GM18502 (cell line): Measurements from ENCODE around the gene CCDC88C.
"Not testable (repeated sequence)": the region's sequence is repeated elsewhere in the genome, so short reads cannot be mapped to it uniquely, and the experiment has no call there.

Experiments
- ATAC-seq: cut with Tn5 transposase; IDR thresholded peaks from one replicate; pipeline ENCODE4 v1.9.1; 2021; ENCODE audit warnings: mild to moderate bottlenecking; ENCODE audit not compliant: unreplicated experiment, poor library complexity

Gene CCDC88C

GRCh38 chr14:91419044-91419397 is 1.4 kb upstream of the CCDC88C start:
- no peak for ATAC-seq

GRCh38 chr14:91418387-91419043 is 895 bp upstream of the CCDC88C start:
- ATAC-seq = peak; percentile 28

- ATAC-seq = peak; percentile 28
Observed at GRCh38 chr14:91417983-91418386, 365 bp upstream of the CCDC88C start.

GRCh38 chr14:91416744-91417119 is 888 bp downstream of the CCDC88C start:
- no peak for ATAC-seq

- peak; percentile 64 for ATAC-seq
Observed at GRCh38 chr14:91415794-91416743, 1.6 kb downstream of the CCDC88C start.

GRCh38 chr14:91414475-91414833 is 3.2 kb downstream of the CCDC88C start:
- ATAC-seq = no peak

- ATAC-seq = no peak
Observed at GRCh38 chr14:91413547-91414474, 3.8 kb downstream of the CCDC88C start.

GRCh38 chr14:91412939-91413338 is 4.7 kb downstream of the CCDC88C start:
- ATAC-seq = no peak

GRCh38 chr14:91410771-91411536 is 6.7 kb downstream of the CCDC88C start:
- ATAC-seq = no peak

GRCh38 chr14:91409928-91410718 is 7.5 kb downstream of the CCDC88C start:
- ATAC-seq = no peak

- not testable (repeated sequence) for ATAC-seq
Observed at GRCh38 chr14:91409240-91409639, 8.4 kb downstream of the CCDC88C start.

- no peak for ATAC-seq
Observed at GRCh38 chr14:91406982-91407381, 10.6 kb downstream of the CCDC88C start.

GRCh38 chr14:91406451-91406850 is 11.2 kb downstream of the CCDC88C start:
- no peak for ATAC-seq

GRCh38 chr14:91405724-91406435 is 11.7 kb downstream of the CCDC88C start:
- ATAC-seq = no peak

GRCh38 chr14:91405241-91405721 is 12.3 kb downstream of the CCDC88C start:
- ATAC-seq = no peak

- no peak for ATAC-seq
Observed at GRCh38 chr14:91402771-91403600, 14.6 kb downstream of the CCDC88C start.

GRCh38 chr14:91402348-91402747 is 15.3 kb downstream of the CCDC88C start:
- ATAC-seq = no peak

GRCh38 chr14:91401751-91402150 is 15.9 kb downstream of the CCDC88C start:
- no peak for ATAC-seq
